HL-60/S4 (cell line): Measurements from ENCODE around the gene TBC1D21.
"Not testable (repeated sequence)": the region's sequence is repeated elsewhere in the genome, so short reads cannot be mapped to it uniquely, and the experiment has no call there.

Source experiments
- in situ Hi-C: fragments of 300-500 bp; cut with MboI; formaldehyde crosslinking; loops from 2 replicates; pipeline ENCODE4 v1.14.3; 2022; ENCODE audit warnings: low sequenced_read_pairs

Gene TBC1D21

GRCh38 chr15:73927476-73928240 lies 54.3 kb downstream of the TBC1D21 start:
- in situ Hi-C loops, result no loop called here

GRCh38 chr15:73928241-73928579 lies 54.8 kb downstream of the TBC1D21 start:
- in situ Hi-C loops, result no loop called here

GRCh38 chr15:73928971-73929627 lies 55.7 kb downstream of the TBC1D21 start:
- in situ Hi-C loops, result no loop called here

- in situ Hi-C loops, result no loop called here
Observed at GRCh38 chr15:73930371-73930770, 57.0 kb downstream of the TBC1D21 start.

GRCh38 chr15:73930790-73931281 lies 57.5 kb downstream of the TBC1D21 start:
- in situ Hi-C loops, result no loop called here

- in situ Hi-C loops, result no loop called here
Observed at GRCh38 chr15:73931441-73931840, 58.1 kb downstream of the TBC1D21 start.

- in situ Hi-C loops, result no loop called here
Observed at GRCh38 chr15:73932381-73933191, 59.2 kb downstream of the TBC1D21 start.

GRCh38 chr15:73934281-73934680 lies 60.9 kb downstream of the TBC1D21 start:
- in situ Hi-C loops, result no loop called here

- in situ Hi-C loops, result no loop called here
Observed at GRCh38 chr15:73935547-73935946, 62.2 kb downstream of the TBC1D21 start.

- in situ Hi-C loops, result no loop called here
Observed at GRCh38 chr15:73936181-73936580, 62.8 kb downstream of the TBC1D21 start.

- in situ Hi-C loops, result no loop called here
Observed at GRCh38 chr15:73936588-73937290, 63.4 kb downstream of the TBC1D21 start.

GRCh38 chr15:73937296-73937695 lies 63.9 kb downstream of the TBC1D21 start:
- in situ Hi-C loops, result no loop called here

- in situ Hi-C loops, result no loop called here
Observed at GRCh38 chr15:73937726-73938125, 64.4 kb downstream of the TBC1D21 start.

GRCh38 chr15:73938516-73938915 lies 65.2 kb downstream of the TBC1D21 start:
- in situ Hi-C loops, result not testable (repeated sequence)
